A549 (cell line): Measurements from ENCODE around the gene PAPPA.

Experiments
- CEBPB ChIP-seq, 2 experiments: fragments of >200 bp in 1 of 2; sonication (Bioruptor Twin) in 1 of 2; formaldehyde crosslinking in 1 of 2; IDR thresholded peaks; 2 replicates each; pipeline ENCODE4 v1.6.1; 2012 to 2016
- CTCF ChIP-seq: fragments of >200 bp; sonication (Bioruptor Twin); formaldehyde crosslinking; IDR thresholded peaks from 3 replicates; pipeline ENCODE4 v1.5.1; 2016
- EP300 ChIP-seq, 2 experiments: fragments of >200 bp; sonication (Bioruptor Twin); formaldehyde crosslinking; IDR thresholded peaks; 2 replicates in 1 of 2; 3 replicates in 1 of 2; pipeline ENCODE4 v1.6.1; 2016 to 2017
- GATA3 ChIP-seq: IDR thresholded peaks from 2 replicates; pipeline ENCODE4 v1.6.1; 2012; ENCODE audit warnings: borderline replicate concordance
- JUNB ChIP-seq: fragments of >200 bp; sonication (Bioruptor Twin); formaldehyde crosslinking; IDR thresholded peaks from 2 replicates; pipeline ENCODE4 v1.6.1; 2016
- POLR2A ChIP-seq: IDR thresholded peaks from 2 replicates; pipeline ENCODE4 v1.6.1; 2012; ENCODE audit warnings: mild to moderate bottlenecking, low read length
- TF ChIP-seq, protein P1 (sequence below): IDR thresholded peaks from 2 replicates; pipeline ENCODE4 v1.6.1; 2012
- TF ChIP-seq, protein P2 (sequence below): fragments of 450-650 bp; IDR thresholded peaks from 2 replicates; pipeline ENCODE4 v1.6.1; 2014; ENCODE audit warnings: antibody characterized with exemption

- no peak for TF ChIP-seq CEBPB (IDR thresholded peaks at IDR 0.05)
- no peak for TF ChIP-seq JUNB
- no peak for TF ChIP-seq EP300 (IDR thresholded peaks at IDR 0.05)
- TF ChIP-seq, protein P1, sequence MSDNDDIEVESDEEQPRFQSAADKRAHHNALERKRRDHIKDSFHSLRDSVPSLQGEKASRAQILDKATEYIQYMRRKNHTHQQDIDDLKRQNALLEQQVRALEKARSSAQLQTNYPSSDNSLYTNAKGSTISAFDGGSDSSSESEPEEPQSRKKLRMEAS, result no peak
- TF ChIP-seq CTCF, result no peak
- no peak for TF ChIP-seq GATA3
- TF ChIP-seq, protein P2, sequence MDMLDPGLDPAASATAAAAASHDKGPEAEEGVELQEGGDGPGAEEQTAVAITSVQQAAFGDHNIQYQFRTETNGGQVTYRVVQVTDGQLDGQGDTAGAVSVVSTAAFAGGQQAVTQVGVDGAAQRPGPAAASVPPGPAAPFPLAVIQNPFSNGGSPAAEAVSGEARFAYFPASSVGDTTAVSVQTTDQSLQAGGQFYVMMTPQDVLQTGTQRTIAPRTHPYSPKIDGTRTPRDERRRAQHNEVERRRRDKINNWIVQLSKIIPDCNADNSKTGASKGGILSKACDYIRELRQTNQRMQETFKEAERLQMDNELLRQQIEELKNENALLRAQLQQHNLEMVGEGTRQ, result no peak
- TF ChIP-seq POLR2A, result no peak
These were observed 169.4 kb downstream of the PAPPA start for GRCh38 chr9:116323012-116323411.
